ENCODE results near the gene PNPLA2. TPM values are rescaled to one million over a fixed set of nuclear protein-coding genes. Genes with fewer than 3 reads are reported as not detected.

The PNPLA2 gene
- total RNA-seq, 1 donor from 2014 or later, result 143 TPM

GRCh38 chr11:844693-845644, 26.3 kb downstream of the PNPLA2 start:
- peaks cover 8% of the 10 kb centered on the region for H3K36me3 ChIP-seq
- DNase-seq (peak; percentile 94), ATAC-seq (peak; percentile 54)
- intact Hi-C loops (cut with DNase I), result no loop called here
- peaks cover 51% of the 10 kb centered on the region for H3K4me1 ChIP-seq
- peak overlapping the region; percentile 97 for H3K27ac ChIP-seq
- TF ChIP-seq CTCF (IDR thresholded peaks at IDR 0.05), result peak; percentile 19
- H3K27me3 ChIP-seq, result no peaks in the 10 kb centered on the region
- no peaks in the 10 kb centered on the region for H3K9me3 ChIP-seq
- peak overlapping the region; percentile 100 for H3K4me3 ChIP-seq

DNA sequence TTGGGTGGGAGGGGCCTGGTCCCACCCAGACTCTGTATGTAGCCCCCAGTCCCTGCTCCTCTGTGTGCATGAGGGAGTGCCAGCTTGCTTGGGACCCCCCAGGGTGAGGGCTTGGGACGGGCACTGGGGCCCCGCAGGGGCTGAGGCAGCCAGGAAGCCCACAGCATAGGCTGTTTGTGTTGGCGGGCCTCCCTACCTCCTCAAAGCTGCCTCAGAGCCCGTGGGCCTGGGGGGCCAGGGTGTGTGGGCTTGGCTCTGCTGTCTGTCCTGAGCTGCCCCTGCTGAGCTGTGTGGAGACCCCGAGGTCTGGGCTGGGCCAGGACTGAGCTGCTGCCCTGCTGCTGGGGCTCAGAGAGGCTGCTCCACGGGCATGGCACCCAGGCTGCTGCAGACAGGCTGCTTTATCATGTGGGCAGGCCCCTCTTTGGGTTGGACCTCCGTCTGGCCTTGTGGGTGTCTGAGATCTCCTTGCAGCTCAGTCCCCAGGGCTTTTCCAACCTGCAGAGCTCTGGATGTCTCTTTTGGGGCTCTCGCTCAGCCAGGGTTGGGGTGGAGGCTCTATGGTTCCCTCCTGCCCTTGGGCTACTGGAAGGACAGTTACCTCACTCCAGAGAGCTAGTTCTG, 27.3 kb downstream of the PNPLA2 start:
- Histone ChIP-seq H3K27me3 (no peaks in the 10 kb centered on the region), H3K9me3 (no peaks in the 10 kb centered on the region), H3K36me3 (no peaks in the 10 kb centered on the region), H3K4me3 (peak overlapping the region; percentile 100), H3K27ac (peak overlapping the region; percentile 97), H3K4me1 (peaks cover 48% of the 10 kb centered on the region)
- ATAC-seq (no peak), DNase-seq (no peak)
- no peak for TF ChIP-seq CTCF (IDR thresholded peaks at IDR 0.05)
- intact Hi-C loops (cut with DNase I), result no loop called here

- DNase-seq (no peak), ATAC-seq (no peak)
- no peaks in the 10 kb centered on the region for H3K36me3 ChIP-seq
- TF ChIP-seq CTCF (IDR thresholded peaks at IDR 0.05), result no peak
- H3K27me3 ChIP-seq, result no peaks in the 10 kb centered on the region
- no peaks in the 10 kb centered on the region for H3K9me3 ChIP-seq
- H3K4me3 ChIP-seq, result no peak overlapping the region
- intact Hi-C loops (cut with DNase I), result no loop called here
- H3K4me1 ChIP-seq, result peaks cover 43% of the 10 kb centered on the region
- peak overlapping the region; percentile 97 for H3K27ac ChIP-seq
Measured at GRCh38 chr11:846496-847098, 27.9 kb downstream of the PNPLA2 start.

- Histone ChIP-seq H3K4me3 (no peak overlapping the region), H3K4me1 (peaks cover 43% of the 10 kb centered on the region), H3K36me3 (no peaks in the 10 kb centered on the region), H3K27ac (no peak overlapping the region), H3K9me3 (no peaks in the 10 kb centered on the region), H3K27me3 (no peaks in the 10 kb centered on the region)
- TF ChIP-seq CTCF (IDR thresholded peaks at IDR 0.05), result no peak
- intact Hi-C loops (cut with DNase I), result no loop called here
- DNase-seq, result no peak
- no peak for ATAC-seq
Measured at GRCh38 chr11:847876-848275, 29.2 kb downstream of the PNPLA2 start.

- no peak overlapping the region for H3K4me3 ChIP-seq
- no peak overlapping the region for H3K27ac ChIP-seq
- ATAC-seq (peak; percentile 16), DNase-seq (peak; percentile 81)
- no peaks in the 10 kb centered on the region for H3K27me3 ChIP-seq
- H3K9me3 ChIP-seq, result no peaks in the 10 kb centered on the region
- peak; percentile 87 for TF ChIP-seq CTCF (IDR thresholded peaks at IDR 0.05)
- H3K4me1 ChIP-seq, result peaks cover 43% of the 10 kb centered on the region
- intact Hi-C loops (cut with DNase I), result no loop called here
- no peaks in the 10 kb centered on the region for H3K36me3 ChIP-seq
Measured at GRCh38 chr11:848380-848931, 29.7 kb downstream of the PNPLA2 start.

Data from upper lobe of right lung (tissue), 1 donor.